Cardiac fibroblast (primary cell): Measurements from ENCODE around the gene MAD1L1.

ENCODE experiments used
- DNase-seq, 2 donors: peaks; one replicate each; pipeline versions ENCODE4 v3.0.0 to v3.0.0-alpha.2; 2010; ENCODE audit warnings: low read depth in 2 of 2
- H3K4me3 ChIP-seq, 2 donors: replicated peaks in 1 of 2; 1 replicate in 1 of 2; 2 replicates in 1 of 2; pipeline ENCODE4 v1.5.1; 2011; ENCODE audit warnings: low read depth in 2 of 2, low read length in 2 of 2, mild to moderate bottlenecking in 2 of 2, moderate library complexity in 1 of 2
- CTCF ChIP-seq: IDR thresholded peaks from one replicate; pipeline ENCODE4 v1.5.1; 2011; ENCODE audit warnings: low read depth, mild to moderate bottlenecking, low read length, inconsistent platforms

Gene MAD1L1

GRCh38 chr7:2276107-2276506 is 43.4 kb upstream of the MAD1L1 start:
- no peak for DNase-seq
- H3K4me3 ChIP-seq, result no peak overlapping the region
- TF ChIP-seq CTCF, result no peak

- no peak for TF ChIP-seq CTCF
- no peak overlapping the region for H3K4me3 ChIP-seq
- DNase-seq, result no peak
These were observed 42.4 kb upstream of the MAD1L1 start for GRCh38 chr7:2275101-2275500.

- no peak overlapping the region for H3K4me3 ChIP-seq
- no peak for DNase-seq
- TF ChIP-seq CTCF, result no peak
These were observed 41.9 kb upstream of the MAD1L1 start for GRCh38 chr7:2274666-2275065.

- DNase-seq, result no peak
- no peak overlapping the region for H3K4me3 ChIP-seq
- TF ChIP-seq CTCF, result no peak
These were observed 41.1 kb upstream of the MAD1L1 start for GRCh38 chr7:2273866-2274265.

- no peak for TF ChIP-seq CTCF
- no peak overlapping the region for H3K4me3 ChIP-seq
- DNase-seq, result no peak
These were observed 39.3 kb upstream of the MAD1L1 start for GRCh38 chr7:2272031-2272430.

- no peak for DNase-seq
- no peak for TF ChIP-seq CTCF
- no peak overlapping the region for H3K4me3 ChIP-seq
These were observed 38.7 kb upstream of the MAD1L1 start for GRCh38 chr7:2271273-2272026.

- no peak for TF ChIP-seq CTCF
- DNase-seq, result no peak
- H3K4me3 ChIP-seq, result no peak overlapping the region
These were observed 37.8 kb upstream of the MAD1L1 start for GRCh38 chr7:2270495-2270894.
